ENCODE data around the gene NDUFC1.

NDUFC1 gene

GRCh38 chr4:139282721-139283075, 19.6 kb downstream of the NDUFC1 start:
- H3K27ac ChIP-seq (ENCODE audit: poor library complexity, severe bottlenecking) = no peak overlapping the region

GRCh38 chr4:139282065-139282720, 20.1 kb downstream of the NDUFC1 start:
- Histone ChIP-seq H3K27ac (ENCODE audit: poor library complexity, severe bottlenecking) (no peak overlapping the region), H3K36me3 (ENCODE audit: low read depth) (no peaks in the 10 kb centered on the region), H3K9me3 (ENCODE audit: severe bottlenecking) (no peaks in the 10 kb centered on the region), H3K4me1 (ENCODE audit: insufficient read depth, poor library complexity, severe bottlenecking) (no peaks in the 10 kb centered on the region), H3K27me3 (ENCODE audit: insufficient read depth, poor library complexity, severe bottlenecking) (no peaks in the 10 kb centered on the region), H3K4me3 (ENCODE audit: severe bottlenecking) (no peak overlapping the region)
- DNase-seq (ENCODE audit: low spot score) (no peak), ATAC-seq (ENCODE audit: low read depth) (no peak)
- TF ChIP-seq CTCF (IDR thresholded peaks at IDR 0.05; ENCODE audit: poor library complexity, severe bottlenecking) = no peak

More at GRCh38 chr4:139282721-139283075, 19.6 kb downstream of the NDUFC1 start:
- no peak for DNase-seq (ENCODE audit: low spot score)
- no peaks in the 10 kb centered on the region for H3K4me1 ChIP-seq (ENCODE audit: insufficient read depth, poor library complexity, severe bottlenecking)
- ATAC-seq (ENCODE audit: low read depth) = no peak
- no peaks in the 10 kb centered on the region for H3K9me3 ChIP-seq (ENCODE audit: severe bottlenecking)
- H3K4me3 ChIP-seq (ENCODE audit: severe bottlenecking) = no peak overlapping the region
- no peaks in the 10 kb centered on the region for H3K36me3 ChIP-seq (ENCODE audit: low read depth)
- no peaks in the 10 kb centered on the region for H3K27me3 ChIP-seq (ENCODE audit: insufficient read depth, poor library complexity, severe bottlenecking)
- TF ChIP-seq CTCF (IDR thresholded peaks at IDR 0.05; ENCODE audit: poor library complexity, severe bottlenecking) = no peak

GRCh38 chr4:139279760-139280620, 22.3 kb downstream of the NDUFC1 start, which contains the start of gene MGARP:
MGARP (minus strand) TSS chr4:139280225; CDS start chr4:139280158, 67 bp downstream.
- no peak for TF ChIP-seq CTCF (IDR thresholded peaks at IDR 0.05; ENCODE audit: poor library complexity, severe bottlenecking)
- Histone ChIP-seq H3K4me3 (ENCODE audit: severe bottlenecking) (peak within 1 kb of the TSS; percentile 25), H3K27me3 (ENCODE audit: insufficient read depth, poor library complexity, severe bottlenecking) (no peaks in the 10 kb centered on the region), H3K4me1 (ENCODE audit: insufficient read depth, poor library complexity, severe bottlenecking) (no peaks in the 10 kb centered on the region), H3K36me3 (ENCODE audit: low read depth) (no peaks in the 10 kb centered on the region), H3K27ac (ENCODE audit: poor library complexity, severe bottlenecking) (no peak within 1 kb of the TSS), H3K9me3 (ENCODE audit: severe bottlenecking) (no peaks in the 10 kb centered on the region)
- ATAC-seq (ENCODE audit: low read depth) (peak; percentile 73), DNase-seq (ENCODE audit: low spot score) (peak; percentile 59)

- no peaks in the 10 kb centered on the region for H3K27me3 ChIP-seq (ENCODE audit: insufficient read depth, poor library complexity, severe bottlenecking)
- H3K4me1 ChIP-seq (ENCODE audit: insufficient read depth, poor library complexity, severe bottlenecking) = no peaks in the 10 kb centered on the region
- TF ChIP-seq CTCF (IDR thresholded peaks at IDR 0.05; ENCODE audit: poor library complexity, severe bottlenecking) = no peak
- no peak overlapping the region for H3K27ac ChIP-seq (ENCODE audit: poor library complexity, severe bottlenecking)
- H3K4me3 ChIP-seq (ENCODE audit: severe bottlenecking) = peak overlapping the region; percentile 25
- H3K36me3 ChIP-seq (ENCODE audit: low read depth) = no peaks in the 10 kb centered on the region
- ATAC-seq (ENCODE audit: low read depth) (no peak), DNase-seq (ENCODE audit: low spot score) (no peak)
- no peaks in the 10 kb centered on the region for H3K9me3 ChIP-seq (ENCODE audit: severe bottlenecking)
These were observed 23.1 kb downstream of the NDUFC1 start for GRCh38 chr4:139278912-139279759.

Data from RWPE2 (cell line).